HG03060 (cell line): ENCODE data around the gene PTPN22.
A peak's percentile ranks its signal among the peaks of the same experiment; 100 is the strongest.

Experiments
- ATAC-seq: cut with Tn5 transposase; IDR thresholded peaks from one replicate; pipeline ENCODE4 v1.9.1; 2021; ENCODE audit warnings: low read depth, moderate number of reproducible peaks; ENCODE audit not compliant: unreplicated experiment

The PTPN22 gene

DNA sequence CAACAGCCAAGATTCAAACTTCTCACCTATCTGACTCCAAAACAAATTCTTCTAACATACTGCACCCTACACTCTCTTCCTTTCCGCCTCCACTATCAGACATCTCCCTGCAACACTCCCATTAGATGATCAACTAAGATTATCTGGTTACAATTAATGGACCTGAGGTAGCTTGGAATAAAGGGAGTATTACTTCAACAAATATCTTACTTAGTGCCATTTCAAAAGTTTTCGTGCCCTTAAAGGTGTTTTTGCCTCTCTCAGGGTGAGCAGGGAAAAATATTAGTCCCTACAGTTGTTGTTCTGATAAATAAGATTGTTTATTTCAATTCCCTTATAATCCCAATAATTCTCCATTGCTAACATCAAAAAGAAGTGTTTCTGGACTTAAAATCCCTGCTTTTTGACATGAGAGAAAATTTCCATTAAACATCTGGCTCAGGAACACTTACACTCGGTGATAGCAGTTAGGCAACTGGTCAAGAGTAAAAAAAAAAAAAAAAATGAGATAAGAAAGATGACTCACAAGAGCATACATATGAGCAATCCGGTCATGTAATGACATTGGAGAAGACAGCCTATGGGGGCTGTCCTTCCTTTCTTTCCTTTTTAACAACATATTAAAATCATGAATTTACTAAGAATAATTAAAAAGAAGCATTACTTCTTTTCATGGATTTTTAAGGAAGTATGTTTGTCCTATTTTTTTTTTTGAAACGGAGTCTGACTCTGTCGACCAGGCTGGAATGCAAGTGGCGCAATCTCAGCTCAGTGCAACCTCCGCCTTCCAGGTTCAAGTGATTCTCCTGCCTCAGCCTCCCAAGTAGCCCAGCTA, 66.9 kb downstream of the PTPN22 start:
- no peak for ATAC-seq

DNA sequence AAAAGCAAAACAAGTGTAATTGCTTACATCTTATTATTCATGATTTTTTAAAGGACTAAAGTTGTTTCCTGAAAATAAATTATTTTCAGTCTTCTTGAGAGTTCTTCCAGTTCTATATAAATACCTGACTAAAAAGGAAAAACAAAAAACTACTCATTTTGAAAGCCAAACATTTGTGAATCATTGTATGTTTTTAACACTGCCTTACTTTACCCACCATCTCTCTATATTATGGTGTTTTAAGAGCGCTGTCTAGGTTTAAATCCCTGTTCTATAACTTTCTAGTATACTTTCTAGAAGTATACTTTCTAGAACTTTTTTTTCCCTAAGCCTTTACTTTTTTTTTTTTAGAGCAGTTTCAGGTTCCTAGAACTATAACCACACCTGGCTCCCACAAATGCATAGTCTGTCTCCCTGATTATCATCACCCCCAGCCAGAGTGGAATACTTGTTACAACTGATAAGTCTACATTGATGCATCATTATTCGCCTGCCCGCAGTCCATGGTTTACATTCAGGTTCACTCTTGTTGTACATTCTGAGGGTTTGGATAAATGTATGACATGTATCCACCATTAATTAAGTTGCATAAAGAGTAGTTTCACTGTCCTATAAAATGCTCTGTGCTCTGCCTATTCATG, 69.0 kb downstream of the PTPN22 start:
- ATAC-seq = no peak

DNA sequence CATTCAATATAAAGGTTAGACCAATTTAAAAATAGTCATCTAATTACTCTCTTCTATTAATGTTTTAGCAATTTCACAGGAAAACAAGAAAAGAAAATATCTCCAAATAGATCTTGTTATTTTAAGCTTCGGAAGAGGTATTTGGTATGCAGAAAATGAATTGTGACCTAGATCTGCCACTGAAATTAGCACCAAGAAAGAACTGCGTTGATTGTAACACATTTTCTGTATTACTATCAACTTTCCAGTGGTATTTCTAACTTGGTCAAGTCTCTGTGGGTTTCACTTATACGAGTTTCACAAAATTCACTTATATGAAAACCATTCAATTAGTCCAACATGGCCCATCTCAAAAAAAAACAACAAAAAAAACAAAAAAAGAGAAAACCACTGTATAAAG, 71.0 kb downstream of the PTPN22 start:
- no peak for ATAC-seq

DNA sequence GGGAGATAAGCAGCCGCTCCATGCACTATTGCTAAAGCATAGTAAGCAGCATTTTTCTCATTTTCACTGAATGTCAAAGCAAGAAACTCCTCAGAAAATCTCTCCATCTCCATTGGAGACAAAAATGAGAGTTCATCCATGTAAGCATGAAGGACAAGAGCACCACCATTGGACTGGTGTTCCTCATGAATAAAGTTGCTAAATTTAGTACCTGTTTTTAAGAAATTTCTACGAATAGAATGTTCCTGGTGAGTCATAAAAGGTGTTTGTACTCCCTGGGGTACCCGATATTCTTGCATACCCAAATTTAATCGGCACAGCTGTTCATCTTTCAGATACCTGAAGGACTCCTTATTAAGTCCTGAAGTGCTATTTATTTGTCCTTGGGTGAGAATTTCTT, 74.0 kb downstream of the PTPN22 start:
- ATAC-seq = no peak

DNA sequence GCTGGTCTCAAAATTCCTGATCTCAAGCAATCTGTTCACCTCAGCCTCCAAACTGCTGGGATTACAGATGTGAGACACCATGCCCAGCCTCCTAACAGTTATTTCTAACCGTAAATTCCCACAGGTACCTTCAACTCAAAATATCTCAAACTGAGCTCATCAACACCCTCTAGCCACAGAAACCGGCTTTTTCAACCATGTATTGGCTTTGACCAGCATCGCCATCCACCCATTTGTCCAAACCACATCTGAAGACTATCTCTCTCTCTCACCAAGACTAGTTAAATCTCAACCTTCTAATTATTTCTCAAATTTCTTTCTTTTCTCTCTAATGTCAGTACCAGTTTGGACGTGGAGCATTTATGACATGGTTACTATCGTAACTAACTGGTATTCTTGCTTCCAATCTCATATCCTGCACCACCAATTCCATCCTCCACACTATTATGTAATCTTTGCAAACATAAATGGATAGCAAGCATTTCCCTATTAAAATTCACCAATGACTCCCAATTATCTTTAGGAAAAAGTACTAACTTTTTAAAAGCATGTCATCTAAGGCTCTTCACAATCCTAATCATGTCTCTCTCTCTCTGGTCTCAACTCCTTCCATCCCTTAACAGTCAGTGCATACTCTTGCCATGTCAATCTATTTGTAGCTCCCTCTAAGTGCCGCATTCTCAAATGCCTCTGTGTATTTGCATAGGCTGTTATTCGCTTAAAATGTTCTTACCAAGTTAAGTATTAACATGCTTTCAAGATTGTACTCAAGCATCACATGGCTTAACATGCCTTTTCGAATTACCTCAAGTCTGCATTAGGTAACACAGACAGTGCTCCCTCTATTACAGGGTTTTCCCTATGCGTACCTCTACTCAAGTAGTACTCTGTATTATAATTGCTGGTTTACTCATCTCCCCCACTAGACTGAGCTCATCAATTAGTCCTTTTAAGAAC, 77.4 kb downstream of the PTPN22 start:
- ATAC-seq = no peak

DNA sequence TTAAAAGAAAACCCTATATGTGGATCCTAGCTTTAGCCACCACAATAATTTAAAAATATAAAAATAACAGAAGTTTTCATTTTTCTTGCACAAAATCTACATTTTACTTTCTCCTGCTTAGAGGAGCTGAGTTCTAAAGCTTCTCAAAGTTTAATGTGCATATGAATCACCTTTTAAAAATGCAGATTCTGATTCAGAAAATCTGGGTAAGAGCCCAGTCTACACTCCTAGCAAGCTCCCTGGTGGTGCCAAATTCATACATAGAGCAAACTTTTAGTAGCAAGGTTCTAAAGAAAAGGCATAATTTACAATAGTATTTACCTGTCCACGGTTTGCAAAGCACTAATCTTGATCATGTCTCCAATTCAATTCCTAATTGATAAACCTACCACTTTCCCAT, 78.5 kb downstream of the PTPN22 start:
- no peak for ATAC-seq

DNA sequence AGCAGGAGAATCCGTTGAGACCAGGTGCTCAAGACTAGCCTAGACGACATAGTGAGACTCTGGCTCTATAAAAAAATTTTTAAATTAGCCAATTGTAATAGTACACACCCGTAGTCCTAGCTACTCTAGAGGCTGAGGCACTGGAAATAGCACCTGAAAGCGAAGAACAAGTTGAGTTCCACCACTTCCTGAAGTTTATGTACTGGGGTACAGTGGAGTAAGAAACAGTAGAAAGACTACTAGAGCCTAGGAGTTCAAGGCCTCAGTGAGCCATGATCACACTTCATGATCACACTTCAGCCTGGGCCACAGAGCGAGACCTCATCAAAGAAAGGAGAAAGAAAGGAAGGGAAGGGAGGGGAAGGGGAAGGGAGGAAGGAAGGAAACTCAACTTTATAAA, 79.0 kb downstream of the PTPN22 start:
- no peak for ATAC-seq

DNA sequence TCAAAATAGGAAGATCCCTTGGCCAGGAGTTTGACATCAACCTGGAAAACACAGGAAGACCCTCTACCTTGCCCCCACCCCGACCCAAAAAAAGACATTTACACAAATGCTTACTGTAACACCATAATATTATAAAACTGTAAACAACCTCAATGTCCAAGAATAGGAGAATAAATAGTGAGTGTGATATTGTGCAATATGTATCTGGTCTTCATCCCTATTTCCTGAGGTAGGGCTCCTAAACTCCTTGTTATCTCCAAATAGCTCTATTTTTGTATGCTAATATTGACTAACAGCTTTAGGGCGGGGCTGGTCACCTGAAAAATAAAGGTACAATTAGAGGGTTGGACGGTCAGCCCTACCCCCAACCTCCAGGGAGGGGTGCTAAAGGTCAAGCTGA, 82.7 kb downstream of the PTPN22 start:
- ATAC-seq = no peak

DNA sequence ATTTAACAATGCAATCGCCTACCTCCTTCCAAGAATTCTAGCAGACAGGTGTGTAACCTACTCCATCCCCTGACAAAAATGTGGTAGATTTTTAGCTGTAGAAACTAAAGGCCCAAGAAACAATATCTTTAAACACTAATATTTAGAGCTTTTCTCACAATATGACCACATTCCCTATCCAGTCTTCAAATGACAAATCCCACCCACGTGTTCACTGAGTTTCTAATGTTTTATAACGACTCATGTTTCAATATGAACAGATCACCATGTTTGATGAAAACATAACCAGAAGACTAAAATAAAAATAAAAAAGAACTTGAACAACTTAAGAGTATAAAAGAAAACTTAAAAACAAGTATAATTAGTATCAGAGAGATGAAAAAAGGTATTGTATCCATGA, 83.8 kb downstream of the PTPN22 start:
- no peak for ATAC-seq

DNA sequence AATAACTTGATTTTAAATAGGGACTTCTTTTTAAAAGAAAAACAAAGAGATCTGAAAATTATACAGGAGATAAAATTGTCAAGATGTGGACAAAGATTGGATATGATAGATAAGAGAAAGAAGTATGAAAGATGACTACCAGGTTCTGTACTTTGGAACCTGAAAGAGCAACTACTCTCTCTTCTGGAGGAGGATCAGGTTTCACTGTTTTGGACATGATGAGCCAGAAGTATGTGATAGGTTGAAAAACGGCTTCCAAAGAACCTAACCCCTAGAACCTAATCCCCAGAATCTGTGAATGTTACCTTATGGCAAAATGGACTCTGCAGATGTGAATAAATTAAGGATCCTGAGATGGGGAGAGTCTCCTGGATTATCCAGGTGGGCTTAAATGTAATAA, 85.4 kb downstream of the PTPN22 start:
- ATAC-seq = no peak

DNA sequence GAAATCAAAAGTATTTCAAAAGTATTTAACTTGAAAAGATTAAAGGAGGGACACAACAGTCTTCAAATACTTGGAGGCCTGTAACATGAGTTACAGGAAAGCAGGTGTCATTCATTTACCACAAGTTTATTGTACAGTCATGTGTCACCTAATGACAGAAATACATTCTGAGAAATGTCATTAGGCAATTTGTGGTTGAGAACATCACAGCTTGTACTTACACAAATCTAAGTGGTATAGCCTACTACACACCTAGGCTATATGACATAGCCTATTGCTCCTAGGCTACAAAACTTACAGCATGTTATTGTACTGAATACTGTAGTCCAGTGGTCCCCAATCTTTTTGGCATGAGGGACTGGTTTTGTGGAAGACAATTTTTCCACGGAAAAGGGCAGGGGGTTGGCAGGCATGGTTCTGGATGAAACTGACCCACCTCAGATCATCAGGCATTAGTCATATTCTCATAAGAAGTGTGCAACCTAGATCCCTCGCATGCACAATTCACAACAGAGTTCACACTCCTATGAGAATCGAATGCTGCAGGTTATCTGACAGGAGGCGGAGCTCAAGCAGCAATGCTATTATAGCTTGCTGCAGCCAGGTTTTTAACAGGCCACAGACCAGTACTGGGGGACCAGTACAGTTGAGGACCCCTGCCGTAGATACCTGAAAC, 87.3 kb downstream of the PTPN22 start:
- peak; percentile 64 for ATAC-seq

DNA sequence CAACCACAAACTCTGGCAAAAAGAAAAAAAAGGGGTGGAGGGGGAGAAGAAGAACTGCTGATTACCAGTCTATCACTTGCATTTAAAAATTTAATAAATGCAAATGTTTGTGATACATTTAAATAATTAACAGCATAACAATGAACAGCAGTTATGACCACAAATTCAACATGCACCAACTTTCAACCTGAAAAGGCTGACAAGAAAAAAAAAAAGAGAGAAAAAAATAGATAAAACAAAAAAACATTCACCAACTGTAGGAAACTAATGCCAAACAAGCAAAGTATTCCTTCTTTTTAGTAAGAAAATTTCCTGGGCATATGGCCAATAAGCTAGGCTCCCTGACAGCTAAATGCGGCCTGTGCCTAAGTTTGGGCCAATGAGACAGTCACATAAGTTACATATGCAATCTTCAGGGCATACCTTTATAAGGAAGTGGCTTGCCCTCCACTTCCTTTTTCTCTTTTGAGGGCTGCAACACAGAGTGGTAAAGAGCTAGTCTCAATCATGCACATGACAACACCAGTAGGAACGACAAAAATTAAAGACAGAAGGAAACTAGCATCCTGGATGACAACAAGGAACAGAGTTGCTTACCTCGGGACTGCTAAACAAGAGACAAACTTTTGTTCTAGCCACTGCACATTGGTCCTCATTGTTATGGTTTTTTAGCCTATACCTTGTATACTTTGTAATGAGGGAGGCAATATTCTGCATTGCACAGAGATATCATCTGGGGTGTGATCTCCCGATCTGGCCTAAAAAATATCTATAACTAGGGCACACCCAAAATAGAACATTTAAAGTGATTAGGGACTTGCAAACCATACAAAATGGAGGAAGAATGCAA, 88.0 kb downstream of the PTPN22 start:
- peak; percentile 47 for ATAC-seq

DNA sequence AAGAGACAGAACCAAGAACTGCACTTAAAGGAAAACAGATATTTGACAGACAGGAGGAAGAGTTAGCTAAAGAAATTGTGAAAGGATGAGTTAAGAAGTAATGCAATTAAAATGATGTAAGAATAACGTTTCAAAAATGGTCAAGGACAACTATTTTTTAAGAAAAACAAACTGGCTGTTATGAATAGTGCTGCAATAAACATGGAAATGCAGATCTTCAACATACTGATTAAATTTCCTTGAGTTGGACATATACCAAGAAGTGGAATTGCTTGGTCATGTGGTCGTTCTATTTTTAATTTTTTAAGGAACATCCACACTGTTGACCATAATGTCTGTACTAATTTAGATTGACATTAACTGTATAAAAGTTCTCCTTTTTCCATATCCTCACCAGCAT, 89.1 kb downstream of the PTPN22 start:
- no peak for ATAC-seq

DNA sequence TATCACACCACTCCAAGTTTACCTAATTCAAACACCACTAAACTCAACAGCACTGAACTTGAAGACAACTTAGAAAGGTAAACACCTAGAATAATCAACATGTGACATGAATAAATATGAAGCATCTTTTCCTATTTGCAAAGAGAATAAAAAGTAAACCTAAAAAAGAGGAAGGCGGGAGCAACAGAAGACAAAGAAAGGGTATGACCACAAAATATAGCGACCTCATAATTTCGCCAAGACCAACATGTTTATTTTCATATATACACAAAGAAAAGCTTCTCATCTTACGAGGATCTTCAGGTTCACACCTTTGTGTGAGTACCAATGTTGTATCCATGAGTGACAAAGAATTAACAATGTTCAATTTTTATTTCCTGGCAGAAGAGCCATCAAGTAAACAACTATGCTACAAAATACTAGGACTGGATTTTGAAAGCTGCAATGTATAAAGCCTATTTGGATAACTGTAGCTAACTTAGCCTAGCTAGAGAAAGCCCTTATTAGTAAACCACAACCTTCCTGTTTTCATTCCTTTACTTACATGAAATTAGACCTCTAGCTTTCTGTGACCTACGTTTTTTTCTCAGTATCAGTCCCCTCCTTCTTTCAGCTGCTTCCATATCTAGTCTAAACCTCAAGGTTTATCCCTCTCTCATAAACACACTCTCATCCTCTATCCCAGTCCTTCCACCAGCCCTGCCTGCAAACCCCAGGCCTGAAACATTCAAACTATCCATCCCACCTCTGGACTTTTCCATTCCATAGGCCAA, 91.0 kb downstream of the PTPN22 start:
- ATAC-seq = no peak

DNA sequence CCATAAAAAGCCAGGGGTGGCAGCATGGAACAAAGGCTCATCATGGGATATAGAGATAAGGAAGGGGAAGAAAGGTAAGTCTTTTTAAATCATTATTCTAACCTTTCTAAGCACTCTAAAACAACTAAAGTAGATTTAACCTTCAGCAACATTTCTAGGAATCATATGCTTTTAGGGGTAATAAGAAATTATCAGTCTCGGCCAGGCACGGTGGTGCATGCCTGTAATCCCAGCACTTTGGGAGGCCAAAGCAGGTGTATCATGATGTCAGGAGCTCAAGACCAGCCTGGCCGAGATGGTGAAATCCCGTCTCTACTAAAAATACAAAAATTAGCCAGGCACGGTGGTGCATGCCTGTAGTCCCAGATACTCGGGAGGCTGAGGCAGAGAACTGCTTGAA, 92.0 kb downstream of the PTPN22 start:
- no peak for ATAC-seq

DNA sequence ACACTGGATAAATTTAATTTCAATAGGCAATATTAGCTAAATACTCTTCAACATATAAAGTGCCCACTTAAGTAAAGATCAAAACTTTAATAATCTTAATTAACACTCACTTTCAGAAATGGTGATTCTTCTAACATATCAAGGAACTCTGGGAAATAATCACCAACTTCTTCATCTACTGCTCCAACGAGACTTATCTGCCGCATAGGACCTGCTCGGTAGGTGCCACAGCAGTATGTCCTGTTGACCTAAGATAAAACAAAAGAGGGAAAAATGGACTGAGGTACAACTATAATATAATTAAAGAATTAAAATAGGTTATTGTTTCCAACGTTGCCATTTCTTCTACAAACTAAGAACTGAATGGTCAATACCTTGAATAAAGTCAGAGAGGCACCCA, 94.0 kb downstream of the PTPN22 start:
- no peak for ATAC-seq

DNA sequence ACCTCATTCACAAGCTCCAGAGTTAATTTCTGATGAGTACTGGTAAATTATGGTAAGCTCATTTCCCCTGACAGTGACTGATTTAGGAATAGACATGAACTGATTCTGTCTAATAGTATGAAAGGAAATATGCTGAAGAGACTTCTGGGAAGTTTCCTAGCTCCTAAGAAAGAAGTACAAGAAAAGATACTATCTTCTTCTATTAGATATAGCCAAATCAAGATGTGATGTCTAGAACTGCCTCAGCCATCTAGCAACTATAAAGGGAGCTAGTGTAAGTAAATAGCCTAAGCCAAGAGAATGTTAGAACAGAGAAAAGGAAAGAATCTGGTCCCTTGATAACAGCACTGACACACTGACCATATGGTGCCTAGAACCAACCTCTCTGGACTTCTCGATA, 101.5 kb downstream of the PTPN22 start:
- no peak for ATAC-seq

DNA sequence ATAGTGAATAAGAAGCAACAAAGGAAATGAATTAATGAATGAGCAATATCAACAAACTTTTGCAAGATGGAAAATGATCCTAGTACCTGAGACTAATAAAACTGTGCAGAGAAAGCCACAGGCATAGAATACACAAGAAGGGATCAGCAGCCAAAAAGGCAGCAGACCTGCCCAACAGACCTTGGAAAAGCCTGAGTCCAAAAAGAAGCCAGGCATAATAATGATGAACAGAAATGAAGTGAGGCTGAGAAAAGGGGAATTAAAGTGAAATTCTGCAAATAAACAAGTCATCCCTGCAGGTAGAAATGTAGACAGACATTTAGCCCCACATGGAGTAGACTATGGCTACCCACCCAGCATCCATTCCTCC, 101.9 kb downstream of the PTPN22 start:
- no peak for ATAC-seq
